ENCODE measurements around the gene NAP1L5.

The NAP1L5 gene

GRCh38 chr4:88722276-88722780 lies 24.7 kb upstream of the NAP1L5 start:
- DNase-seq (ENCODE audit: low read depth in 2 of 2) = no peak

DNA sequence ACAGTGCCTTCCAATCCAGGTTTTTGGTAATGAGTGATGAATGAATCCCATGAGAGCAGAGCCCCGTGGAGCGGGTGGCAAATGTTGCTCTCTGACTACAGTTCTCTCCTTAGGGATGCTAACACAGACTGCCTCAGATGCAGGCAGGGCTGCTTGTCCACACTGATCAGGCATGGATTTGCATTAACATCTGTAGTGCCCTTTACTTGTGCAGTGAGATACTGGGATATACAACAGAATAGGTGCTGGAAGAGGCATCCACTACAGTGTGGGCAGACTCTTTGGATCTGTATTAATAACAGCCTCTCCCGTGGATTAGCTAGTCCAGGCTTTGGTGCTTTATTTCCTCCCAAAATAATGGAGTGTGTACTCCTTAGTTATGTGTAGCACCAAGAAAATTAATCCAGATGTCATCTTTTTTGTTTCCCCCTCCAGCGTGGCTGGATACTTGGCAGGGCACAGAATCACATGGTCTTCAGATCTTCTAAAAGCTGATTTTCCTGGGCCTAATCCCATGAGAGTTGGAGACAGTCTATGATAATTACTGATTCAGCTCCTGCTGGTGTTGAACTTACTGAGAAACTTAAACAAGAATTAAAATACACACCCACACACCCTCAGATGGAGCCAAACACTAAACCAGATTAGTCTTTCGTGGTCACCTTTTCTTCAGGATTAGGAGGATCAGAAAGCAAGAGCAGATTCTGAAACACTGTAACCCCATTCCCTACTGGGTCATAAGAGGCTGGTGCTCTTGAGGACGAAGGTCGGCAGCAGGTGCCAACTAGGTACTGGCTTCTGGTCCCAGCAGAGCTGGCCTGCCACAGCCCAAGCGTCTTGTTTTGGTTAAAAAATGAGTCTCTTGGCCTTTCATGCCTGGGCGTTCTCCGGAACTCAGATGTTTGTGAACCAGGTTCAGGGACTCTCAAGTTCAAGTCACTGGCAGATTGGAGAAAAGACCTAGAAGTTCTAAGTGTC lies 23.1 kb upstream of the NAP1L5 start:
- DNase-seq (ENCODE audit: low read depth in 2 of 2) = no peak

- DNase-seq (ENCODE audit: low read depth in 2 of 2) = no peak
These were observed 21.8 kb upstream of the NAP1L5 start for GRCh38 chr4:88719381-88719780.

GRCh38 chr4:88718098-88718497 lies 20.5 kb upstream of the NAP1L5 start:
- no peak for DNase-seq (ENCODE audit: low read depth in 2 of 2)

GRCh38 chr4:88713782-88714181 lies 16.2 kb upstream of the NAP1L5 start:
- no peak for DNase-seq (ENCODE audit: low read depth in 2 of 2)

- no peak for DNase-seq (ENCODE audit: low read depth in 2 of 2)
These were observed 12.4 kb upstream of the NAP1L5 start for GRCh38 chr4:88709989-88710388.

- DNase-seq (ENCODE audit: low read depth in 2 of 2) = no peak
These were observed 8.9 kb upstream of the NAP1L5 start for GRCh38 chr4:88706574-88706973.

GRCh38 chr4:88705805-88706492 lies 8.3 kb upstream of the NAP1L5 start:
- DNase-seq (ENCODE audit: low read depth in 2 of 2) = no peak

- DNase-seq (ENCODE audit: low read depth in 2 of 2) = no peak
These were observed 7.6 kb upstream of the NAP1L5 start for GRCh38 chr4:88705223-88705622.

GRCh38 chr4:88702782-88703181 lies 5.2 kb upstream of the NAP1L5 start:
- DNase-seq (ENCODE audit: low read depth in 2 of 2) = no peak

DNA sequence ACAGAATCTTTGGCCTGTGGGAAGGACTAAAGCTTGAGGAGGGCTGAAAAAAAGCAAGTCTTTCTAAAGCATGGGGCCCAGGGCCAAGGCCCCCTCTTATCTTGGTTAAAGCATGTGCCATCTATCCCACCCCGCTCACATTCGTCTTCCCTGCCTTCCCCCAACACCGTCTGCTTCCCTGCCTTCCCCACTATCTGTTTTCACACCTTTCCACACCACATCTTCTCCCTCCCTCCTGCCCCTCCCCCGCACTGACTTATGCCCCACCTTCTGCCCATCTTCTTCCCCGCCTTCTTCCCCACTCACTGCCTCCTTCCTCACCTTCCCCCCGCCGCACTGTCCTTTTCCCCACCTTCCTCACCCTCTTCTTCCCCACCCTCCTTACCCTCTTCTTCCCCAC lies 890 bp upstream of the NAP1L5 start:
- no peak for DNase-seq (ENCODE audit: low read depth in 2 of 2)

DNA sequence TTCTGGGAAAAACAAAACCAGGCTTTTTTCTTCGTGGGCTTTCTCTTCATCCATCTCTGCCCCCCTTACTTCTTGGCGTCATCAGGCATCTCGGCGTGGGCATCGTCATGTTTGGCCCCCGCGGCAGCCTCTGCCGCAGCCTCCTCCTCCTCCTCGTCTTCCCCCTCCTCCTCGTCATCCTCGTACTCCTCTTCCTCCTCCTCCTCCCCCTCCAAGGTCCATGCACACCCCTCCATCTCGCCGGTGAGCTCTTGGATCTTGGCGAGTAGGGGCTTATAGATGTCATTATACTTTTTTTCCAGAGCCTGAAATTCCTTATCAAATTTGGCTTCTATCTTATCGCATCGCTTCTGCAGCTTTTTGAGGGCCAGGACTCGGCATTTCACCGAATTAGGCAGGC lies 488 bp downstream of the NAP1L5 start:
- DNase-seq (ENCODE audit: low read depth in 2 of 2) = no peak

DNA sequence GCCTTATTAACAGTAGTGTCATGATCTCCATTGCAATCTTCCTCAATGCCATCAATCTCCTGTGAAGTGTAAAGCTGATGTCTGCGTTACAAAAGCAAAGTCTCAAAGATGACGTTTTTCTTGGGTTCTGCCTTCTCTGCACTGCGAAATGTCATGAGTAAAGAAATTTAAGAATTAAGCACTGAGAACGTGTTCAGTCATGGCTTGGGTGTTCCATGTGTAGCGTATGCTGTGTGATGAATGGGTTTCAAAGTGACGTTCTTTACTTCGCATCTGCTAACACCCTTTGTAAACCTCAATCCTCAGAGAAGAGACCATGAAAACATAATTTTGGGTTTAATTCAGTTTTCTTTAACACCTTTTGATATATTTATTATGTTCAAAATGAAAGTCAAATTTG lies 999 bp downstream of the NAP1L5 start:
- DNase-seq (ENCODE audit: low read depth in 2 of 2) = no peak

DNA sequence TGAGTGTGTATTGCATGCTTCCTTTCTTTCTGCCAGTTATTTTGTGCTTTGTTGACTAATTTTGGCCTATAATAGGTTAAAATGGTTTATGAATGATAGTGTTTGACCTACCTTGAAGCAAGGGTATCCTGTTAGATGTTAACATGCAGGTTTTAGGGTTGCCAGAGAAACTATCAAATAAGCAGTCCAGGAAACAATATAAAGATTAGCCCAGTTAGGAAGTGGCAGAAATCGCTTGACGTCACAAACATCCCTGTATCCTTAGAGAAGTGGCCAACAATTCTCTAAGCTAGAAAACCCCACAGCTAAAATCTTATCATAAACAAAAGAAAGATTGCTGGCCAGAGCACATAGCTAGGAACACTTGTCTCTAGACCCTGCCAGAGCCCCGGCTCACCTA lies 3.8 kb downstream of the NAP1L5 start:
- no peak for DNase-seq (ENCODE audit: low read depth in 2 of 2)

- no peak for DNase-seq (ENCODE audit: low read depth in 2 of 2)
These were observed 7.3 kb downstream of the NAP1L5 start for GRCh38 chr4:88690355-88690754.

GRCh38 chr4:88681209-88681608 lies 16.4 kb downstream of the NAP1L5 start:
- no peak for DNase-seq (ENCODE audit: low read depth in 2 of 2)

- no peak for DNase-seq (ENCODE audit: low read depth in 2 of 2)
These were observed 22.1 kb downstream of the NAP1L5 start for GRCh38 chr4:88675543-88675942.

- DNase-seq (ENCODE audit: low read depth in 2 of 2) = no peak
These were observed 22.6 kb downstream of the NAP1L5 start for GRCh38 chr4:88674979-88675378.

- DNase-seq (ENCODE audit: low read depth in 2 of 2) = no peak
These were observed 23.1 kb downstream of the NAP1L5 start for GRCh38 chr4:88674565-88674964.

DNA sequence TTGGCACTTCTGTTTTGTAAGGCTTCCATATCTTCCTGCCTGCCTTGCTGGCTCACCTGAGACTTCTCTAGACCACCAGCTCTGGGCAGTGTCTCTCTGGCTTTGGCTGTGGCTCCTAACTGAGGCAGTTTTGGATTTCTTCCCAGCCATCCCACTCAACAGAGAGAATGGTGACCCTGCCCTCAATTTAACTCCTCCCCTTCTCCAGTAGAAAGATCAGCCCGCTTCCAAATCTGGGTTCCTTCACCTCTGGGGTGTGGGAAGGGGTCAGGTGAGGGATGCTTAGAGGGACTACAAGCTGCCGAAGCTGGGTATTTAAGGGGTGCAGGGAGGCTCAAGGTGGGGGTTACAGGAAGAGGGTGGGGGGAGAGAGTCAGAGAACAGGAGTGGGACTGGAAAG lies 23.7 kb downstream of the NAP1L5 start:
- no peak for DNase-seq (ENCODE audit: low read depth in 2 of 2)

GRCh38 chr4:88672987-88673386 lies 24.6 kb downstream of the NAP1L5 start:
- no peak for DNase-seq (ENCODE audit: low read depth in 2 of 2)

DNA sequence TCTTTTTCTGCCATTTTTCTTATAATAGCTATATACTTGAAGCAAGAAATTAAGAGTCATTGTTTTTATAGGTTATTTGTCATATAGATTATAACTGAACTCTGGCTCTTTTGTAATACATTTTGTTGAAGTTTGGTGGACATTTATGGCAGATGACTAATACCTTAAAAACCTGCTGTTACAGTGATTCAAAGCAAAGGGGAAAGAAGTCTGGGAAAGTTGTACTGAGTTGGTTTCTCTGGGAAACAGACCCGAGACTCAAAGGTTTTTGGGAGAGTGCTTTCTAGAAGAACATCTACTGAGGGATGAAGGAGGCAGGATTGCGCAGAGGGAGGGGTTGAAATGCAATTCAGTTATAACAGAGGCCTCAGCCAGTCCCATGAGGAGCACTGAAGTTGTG lies 35.9 kb downstream of the NAP1L5 start:
- no peak for DNase-seq (ENCODE audit: low read depth in 2 of 2)

Data from stimulated activated CD4-positive, alpha-beta T cell treated with anti-CD3 and anti-CD28 coated beads, Interleukin-4, amount 100 ng/mL, for 48 hours (primary cell).